GDM1 (cell line): Measurements from ENCODE around the gene RRBP1.
A peak's percentile ranks its signal among the peaks of the same experiment; 100 is the strongest.

ENCODE experiments used
- DNase-seq: peaks from one replicate; lab custom pipeline; 2025; lab: John Stamatoyannopoulos, UW

RRBP1 gene

GRCh38 chr20:17680836-17681725 is 961 bp downstream of the RRBP1 start:
- peak; percentile 65 for DNase-seq

GRCh38 chr20:17679941-17680835 is 1.9 kb downstream of the RRBP1 start:
- no peak for DNase-seq

- no peak for DNase-seq
Measured at GRCh38 chr20:17678886-17679285, 3.2 kb downstream of the RRBP1 start.

GRCh38 chr20:17678295-17678694 is 3.7 kb downstream of the RRBP1 start:
- no peak for DNase-seq

- DNase-seq, result no peak
Measured at GRCh38 chr20:17676942-17677341, 5.1 kb downstream of the RRBP1 start.

- DNase-seq, result no peak
Measured at GRCh38 chr20:17676378-17676759, 5.7 kb downstream of the RRBP1 start.

GRCh38 chr20:17675519-17676377 is 6.3 kb downstream of the RRBP1 start:
- DNase-seq, result no peak

GRCh38 chr20:17674722-17675518 is 7.1 kb downstream of the RRBP1 start:
- DNase-seq, result no peak

- DNase-seq, result no peak
Measured at GRCh38 chr20:17673084-17673483, 9.0 kb downstream of the RRBP1 start.

- DNase-seq, result no peak
Measured at GRCh38 chr20:17671565-17671964, 10.5 kb downstream of the RRBP1 start.

- no peak for DNase-seq
Measured at GRCh38 chr20:17671011-17671410, 11.0 kb downstream of the RRBP1 start.

- DNase-seq, result no peak
Measured at GRCh38 chr20:17669306-17669931, 12.6 kb downstream of the RRBP1 start.

GRCh38 chr20:17668432-17668831 is 13.6 kb downstream of the RRBP1 start:
- no peak for DNase-seq

- no peak for DNase-seq
Measured at GRCh38 chr20:17667445-17667844, 14.6 kb downstream of the RRBP1 start.

GRCh38 chr20:17666481-17666880 is 15.6 kb downstream of the RRBP1 start:
- DNase-seq, result no peak

GRCh38 chr20:17665756-17666155 is 16.3 kb downstream of the RRBP1 start:
- DNase-seq, result no peak

GRCh38 chr20:17664025-17664633 is 17.9 kb downstream of the RRBP1 start:
- no peak for DNase-seq

- DNase-seq, result no peak
Measured at GRCh38 chr20:17663486-17663885, 18.6 kb downstream of the RRBP1 start.

GRCh38 chr20:17663040-17663399 is 19.0 kb downstream of the RRBP1 start:
- no peak for DNase-seq

- no peak for DNase-seq
Measured at GRCh38 chr20:17662333-17663039, 19.6 kb downstream of the RRBP1 start.
